GM19438 (cell line): ENCODE data around the gene NR1H3.

Source experiments
- ATAC-seq: cut with Tn5 transposase; IDR thresholded peaks from one replicate; pipeline ENCODE4 v1.9.1; 2021; ENCODE audit warnings: low read depth; ENCODE audit not compliant: unreplicated experiment

NR1H3 gene

DNA sequence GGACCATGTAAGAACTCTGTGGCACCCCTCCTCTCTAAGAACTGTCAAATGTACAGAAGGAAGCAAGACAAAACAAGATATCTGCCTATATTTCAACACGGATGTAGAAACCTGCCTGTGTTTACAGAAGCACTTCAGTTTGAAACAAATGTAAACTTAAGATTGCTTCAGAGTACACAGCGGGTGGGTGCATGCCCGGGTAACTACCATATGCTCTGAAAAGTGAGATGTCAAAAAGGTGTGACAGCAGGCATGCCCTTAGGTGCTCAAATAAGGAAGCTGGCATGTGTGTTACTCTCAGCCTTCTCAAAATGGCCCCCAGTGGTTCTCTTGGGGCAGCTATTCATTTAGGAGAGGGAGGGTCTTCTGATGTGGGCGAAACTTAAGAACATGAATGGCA is 14.3 kb upstream of the NR1H3 start:
- no peak for ATAC-seq

DNA sequence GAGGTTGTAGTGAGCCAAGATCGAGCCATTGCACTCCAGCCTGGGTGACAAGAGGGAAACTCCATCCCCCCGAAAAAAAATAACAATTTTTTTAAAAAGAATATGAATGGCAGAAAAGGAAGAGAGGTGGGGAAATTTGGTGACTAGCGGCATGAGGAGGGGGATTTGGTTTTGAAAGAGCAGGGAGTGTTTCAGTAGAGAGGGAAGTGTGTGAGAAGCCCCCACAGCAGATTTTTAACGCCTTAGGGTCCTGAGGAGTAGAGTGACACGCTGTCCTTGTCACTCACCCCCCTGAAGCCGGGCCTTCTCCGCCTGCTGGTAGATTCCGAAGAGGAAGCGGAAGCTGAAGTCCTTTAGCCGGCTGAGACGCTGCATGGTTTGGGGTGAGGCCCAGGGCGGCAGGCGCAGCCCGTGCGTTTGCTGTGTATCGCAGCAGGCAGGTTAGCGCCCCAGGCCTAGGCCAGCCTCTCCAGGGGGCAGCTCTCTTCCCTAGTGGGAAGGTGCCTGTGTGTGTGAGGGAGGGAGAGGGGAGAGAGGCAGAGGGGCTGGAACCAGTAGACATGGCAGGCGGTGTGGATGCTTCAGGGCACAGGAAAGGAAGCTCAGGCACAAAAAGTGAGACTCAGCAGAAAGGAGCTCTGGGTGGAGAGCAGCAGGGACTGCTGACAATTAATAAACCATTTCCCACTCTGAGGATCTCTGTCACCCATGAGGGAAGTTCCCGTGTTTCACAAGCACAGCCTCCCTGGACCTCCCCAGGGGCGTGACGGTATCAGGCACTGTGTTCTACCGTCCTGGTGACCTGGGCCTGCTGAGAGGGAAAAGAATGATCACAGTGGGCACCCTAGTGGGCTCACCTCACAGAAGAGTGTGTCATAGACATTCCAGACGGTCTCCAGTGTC is 13.1 kb upstream of the NR1H3 start:
- no peak for ATAC-seq

DNA sequence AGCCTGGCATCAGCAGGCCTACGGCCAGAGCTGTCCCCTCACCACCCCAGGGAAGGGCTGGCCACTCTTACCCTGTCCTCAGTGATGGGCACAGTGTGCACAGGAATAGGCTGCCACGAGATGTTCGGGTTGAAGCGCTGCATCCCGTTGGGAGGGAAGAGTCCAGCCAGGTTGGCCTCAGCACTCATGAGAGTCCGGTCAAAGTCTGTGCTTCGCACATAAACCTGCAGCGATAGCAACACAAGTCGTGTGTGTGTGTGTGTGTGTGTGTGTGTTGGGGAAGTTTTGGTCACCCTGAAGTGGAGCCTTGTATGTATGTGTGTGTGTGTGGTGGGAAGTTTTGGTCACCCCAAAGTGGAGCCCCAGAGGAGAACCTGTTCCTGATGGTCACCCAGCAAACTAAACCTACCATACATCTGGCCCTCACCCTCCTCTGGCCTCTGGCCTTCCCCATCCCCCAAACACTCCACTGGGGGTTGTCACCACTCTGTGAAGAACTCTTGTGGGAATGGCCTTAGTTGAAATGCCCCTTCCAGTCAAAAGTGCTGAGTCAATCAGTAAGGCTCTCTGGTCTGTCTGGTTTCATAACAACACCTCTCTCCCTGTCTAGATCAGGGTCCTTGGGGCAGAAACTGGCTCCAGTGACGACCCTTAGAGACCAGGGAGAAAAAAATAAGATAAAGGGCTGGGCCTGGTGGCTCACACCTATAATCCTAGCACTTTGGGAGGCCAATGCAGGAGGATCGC is 12.0 kb upstream of the NR1H3 start:
- ATAC-seq = no peak

DNA sequence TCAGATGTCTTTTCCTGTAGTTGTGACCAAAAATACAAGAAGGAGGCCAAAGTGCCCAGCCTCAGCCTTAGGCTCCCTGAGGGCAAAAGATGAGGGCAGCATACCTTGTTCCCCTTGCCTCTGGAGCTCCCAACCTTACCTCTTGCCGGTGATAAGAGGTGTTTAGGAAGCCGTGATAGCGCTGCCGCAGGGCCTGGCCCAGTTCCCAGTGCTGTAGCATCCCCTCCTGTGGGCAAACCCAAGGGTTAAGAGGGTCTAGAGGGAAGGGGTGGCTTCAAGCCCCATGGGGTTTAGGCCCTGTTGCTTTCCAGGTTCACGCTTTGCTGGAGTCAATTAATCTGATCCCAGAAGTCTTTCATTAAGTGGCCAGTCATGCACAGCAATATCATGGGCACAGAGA is 10.3 kb upstream of the NR1H3 start:
- ATAC-seq = no peak

DNA sequence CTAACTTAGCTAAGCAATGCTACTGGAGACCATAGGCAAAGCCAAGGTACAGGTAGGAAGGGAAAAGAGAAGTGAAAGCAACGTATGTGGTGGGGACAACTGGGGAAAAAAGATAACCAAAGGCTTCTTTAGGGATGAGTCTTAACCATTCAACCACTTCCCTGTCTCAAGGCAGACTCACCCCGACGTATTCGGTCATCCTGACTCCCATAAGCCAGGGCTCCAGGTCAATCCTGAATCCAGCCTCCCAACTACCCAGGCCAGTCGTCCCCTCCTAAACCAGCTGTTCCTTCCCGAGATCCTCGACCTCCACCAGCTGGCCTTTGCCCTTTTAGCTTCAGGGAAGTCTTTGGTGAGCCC is 9.5 kb upstream of the NR1H3 start:
- ATAC-seq = peak; percentile 22

DNA sequence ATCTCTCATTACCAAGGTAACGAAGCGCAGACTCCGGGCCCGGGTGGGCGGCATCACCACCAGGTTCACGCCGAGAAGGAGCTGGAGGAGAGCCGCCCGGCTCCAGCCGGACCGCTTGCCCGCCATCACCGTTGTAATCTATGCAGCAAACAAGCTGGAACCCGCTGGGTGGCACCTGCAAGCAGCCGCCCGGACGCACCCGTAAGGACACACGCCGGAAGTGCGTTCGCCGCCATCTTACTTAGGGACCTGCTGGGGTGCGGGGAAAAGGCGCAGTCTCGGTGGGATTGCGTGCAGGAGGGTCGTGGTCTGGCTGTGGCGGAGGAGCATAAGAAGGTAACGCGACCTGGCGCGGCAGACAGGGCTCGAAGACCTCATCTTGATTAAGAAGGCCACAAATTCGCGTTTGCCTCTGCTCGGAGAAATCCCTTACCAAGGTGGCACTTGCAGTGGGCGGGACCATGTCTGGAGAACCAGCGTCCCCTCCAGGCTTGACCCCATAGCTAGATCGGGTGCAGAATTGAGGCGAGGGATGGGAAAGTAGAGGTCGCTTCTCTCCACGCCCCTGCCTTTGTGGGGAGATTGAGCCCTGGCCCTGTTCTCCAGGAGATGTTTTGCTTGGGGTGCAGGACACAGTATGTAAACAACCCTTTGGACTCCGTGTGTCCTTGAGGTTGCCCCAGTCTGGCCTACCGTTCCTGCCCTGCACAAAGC is 9.0 kb upstream of the NR1H3 start, which contains the start of gene ACP2:
Gene ACP2, minus strand, starts transcription at position 151 of the 714 bp plus-strand sequence. Its CDS starts 25 bp downstream, at position 126.
- peak; percentile 92 for ATAC-seq

DNA sequence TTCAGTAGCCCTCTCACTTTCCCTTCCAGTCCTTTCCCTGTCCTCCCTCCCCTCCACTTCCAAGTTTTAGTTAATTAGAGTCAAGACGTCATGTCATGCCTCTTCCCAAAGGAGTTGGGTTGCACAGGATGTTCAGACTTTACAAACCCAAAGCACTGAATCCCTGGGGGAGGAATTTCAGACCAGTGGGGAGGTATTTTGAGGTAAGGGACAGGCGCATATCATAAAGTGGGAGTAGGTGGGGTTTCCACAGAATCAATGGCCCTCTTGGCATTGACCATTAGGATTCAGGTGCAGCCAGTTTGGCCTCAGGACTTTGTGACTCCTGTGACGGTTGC is 8.4 kb upstream of the NR1H3 start:
- ATAC-seq = no peak

DNA sequence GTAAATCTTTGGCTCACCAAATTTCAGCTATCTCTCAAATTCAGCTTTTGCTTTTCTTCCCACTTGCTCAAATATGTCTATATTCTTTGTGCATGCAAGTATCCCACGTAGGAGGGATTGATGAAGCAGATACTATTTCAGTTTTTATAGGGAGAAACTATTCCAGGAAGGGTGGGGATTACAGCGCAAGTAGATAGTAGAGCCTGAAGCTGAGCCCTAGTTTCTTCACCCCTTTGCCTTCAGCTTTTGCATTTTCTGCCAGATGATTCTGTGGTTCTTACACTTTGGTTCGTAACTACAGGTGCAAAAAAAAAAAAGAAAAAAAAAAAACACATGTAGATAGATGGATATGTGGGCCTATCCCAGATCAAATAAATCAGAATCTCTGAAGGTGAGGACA is 6.0 kb upstream of the NR1H3 start:
- no peak for ATAC-seq

DNA sequence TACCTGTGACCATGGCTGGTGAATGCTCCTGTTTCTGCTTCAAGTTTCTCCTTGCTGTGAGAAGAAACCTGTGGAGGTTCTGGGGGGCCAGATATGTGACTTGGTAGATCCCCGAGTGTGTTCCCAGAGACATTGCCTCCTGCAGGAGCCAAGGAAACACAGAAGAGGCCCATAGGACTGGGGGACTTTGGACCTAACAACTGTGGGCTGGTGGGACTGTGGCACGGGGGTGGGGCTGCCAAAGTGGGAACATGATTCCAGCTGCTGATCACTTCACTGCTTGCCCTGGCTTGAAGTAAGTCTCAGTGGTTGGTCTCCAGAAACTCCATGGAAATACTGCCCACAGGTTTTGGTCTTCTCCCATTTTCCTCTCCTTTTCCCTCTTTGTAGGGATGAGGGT is 4.1 kb upstream of the NR1H3 start:
- no peak for ATAC-seq

DNA sequence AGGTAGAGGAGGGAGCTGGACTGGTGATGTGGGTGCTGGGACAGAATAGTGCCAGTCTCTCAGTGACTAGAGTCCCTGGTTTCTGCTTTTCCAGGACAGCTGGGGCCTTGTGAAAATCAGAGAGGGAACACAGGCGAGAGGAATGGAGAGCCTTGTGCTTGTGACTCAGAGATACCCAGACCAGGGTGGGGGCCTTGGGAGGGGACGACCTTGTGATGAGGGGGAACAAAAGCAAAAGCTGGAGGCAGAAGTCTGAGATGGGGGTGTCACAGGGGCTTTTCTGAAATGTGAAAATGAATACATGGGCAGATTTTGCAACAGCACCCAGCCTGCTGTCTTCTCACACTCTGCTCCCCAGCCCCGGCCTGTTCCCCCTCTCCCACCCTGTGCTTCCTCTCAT is 3.4 kb upstream of the NR1H3 start:
- ATAC-seq = no peak

DNA sequence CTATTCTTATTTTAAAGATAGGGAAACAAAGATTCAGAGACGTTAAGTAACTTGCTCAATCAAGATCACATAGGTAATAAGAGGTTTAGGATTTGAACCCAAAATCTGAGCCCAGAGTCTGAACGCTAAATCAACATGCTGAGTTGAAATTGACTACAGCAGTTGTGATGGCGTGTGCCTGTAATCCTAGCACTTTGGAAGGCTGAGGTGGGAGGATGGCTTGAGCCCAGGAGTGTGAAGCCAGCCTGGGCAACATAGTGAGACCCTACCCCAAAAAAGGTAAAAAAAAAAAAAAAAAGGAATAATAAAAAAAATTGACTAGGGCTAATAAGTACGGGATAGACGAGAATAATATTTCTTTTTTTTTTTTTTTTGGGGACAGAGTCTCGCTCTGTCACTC is 1.4 kb upstream of the NR1H3 start:
- ATAC-seq = no peak

DNA sequence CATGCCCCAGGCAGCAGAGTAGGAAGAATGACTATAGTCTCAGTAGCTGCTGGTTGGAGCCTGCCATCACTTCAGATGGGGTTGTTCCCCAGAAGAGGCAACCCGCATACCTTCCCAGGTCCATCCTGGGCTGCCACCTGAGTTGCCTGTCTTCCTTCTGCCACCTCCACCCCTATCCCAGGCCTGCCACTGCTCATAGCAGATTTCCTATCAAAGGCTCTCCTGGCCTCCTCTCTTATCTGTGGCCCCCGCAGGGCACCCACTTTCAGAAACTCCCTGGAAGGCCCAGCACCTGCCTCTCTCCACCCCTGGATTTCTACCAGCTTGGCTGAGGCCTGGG is 649 bp upstream of the NR1H3 start:
- ATAC-seq = no peak

DNA sequence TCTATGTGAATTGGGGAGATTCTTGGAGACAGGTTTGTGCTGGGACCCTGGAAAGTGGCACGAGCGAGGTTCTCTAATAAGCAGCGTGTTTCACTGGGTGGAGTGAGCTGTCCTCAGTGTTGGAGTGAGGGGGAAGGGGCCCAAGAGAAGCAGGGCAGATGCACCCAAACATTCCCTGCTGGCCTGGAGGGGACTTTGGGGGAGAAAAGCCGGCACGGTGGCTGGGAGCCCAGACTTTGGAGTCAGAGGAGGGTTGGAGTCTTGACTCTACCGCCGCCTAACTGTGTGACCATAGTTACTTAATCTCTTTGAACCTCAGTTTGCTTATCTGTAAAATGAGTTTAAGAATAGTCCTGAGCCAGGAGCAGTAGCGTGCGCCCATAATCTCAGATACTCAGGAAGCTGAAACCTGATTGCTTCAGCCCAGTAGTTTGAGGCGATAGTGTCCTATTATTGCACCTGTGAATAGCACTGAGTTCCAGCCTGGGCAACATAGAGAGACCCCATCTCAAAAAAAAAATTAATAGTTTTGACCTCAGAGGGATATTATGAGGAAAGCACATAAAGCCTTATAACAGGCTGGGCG is 614 bp downstream of the NR1H3 start:
- no peak for ATAC-seq

DNA sequence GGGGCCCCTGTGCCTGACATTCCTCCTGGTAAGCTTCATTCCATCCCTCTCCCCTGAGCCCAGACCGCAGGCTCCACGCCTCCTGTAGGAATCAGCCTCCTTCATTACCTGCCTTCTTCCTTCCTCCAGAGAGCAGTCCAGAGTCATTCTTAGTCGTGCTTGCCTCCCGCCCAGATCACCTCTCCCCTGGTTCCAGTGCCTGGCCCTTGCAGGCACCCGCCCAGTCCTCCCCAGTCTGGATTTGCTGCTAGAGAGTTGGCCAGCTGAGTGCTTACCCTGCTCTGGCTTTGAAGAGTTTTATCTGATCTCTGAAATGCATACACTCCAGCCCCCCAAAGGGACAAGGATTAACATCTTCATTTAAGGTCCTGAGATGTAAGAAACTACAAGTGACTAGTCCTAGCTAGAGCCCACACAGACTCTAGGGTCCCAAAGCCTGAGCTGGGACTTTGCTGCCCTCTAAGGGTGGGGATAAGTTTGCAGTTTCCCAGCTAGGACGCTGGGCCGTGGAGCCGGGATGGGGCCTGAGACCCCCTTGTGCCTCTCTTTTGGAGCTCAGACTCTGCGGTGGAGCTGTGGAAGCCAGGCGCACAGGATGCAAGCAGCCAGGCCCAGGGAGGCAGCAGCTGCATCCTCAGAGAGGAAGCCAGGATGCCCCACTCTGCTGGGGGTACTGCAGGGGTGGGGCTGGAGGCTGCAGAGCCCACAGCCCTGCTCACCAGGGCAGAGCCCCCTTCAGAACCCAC is 1.6 kb downstream of the NR1H3 start:
- ATAC-seq = no peak

DNA sequence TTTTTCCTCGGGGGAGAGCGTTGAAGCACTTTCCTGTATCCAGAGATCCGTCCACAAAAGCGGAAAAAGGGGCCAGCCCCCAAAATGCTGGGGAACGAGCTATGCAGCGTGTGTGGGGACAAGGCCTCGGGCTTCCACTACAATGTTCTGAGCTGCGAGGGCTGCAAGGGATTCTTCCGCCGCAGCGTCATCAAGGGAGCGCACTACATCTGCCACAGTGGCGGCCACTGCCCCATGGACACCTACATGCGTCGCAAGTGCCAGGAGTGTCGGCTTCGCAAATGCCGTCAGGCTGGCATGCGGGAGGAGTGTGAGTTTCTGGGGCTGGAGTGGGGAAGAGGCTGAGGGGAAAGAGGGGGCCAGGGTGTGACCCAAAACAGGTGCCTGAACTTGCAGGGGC is 2.6 kb downstream of the NR1H3 start:
- ATAC-seq = no peak

DNA sequence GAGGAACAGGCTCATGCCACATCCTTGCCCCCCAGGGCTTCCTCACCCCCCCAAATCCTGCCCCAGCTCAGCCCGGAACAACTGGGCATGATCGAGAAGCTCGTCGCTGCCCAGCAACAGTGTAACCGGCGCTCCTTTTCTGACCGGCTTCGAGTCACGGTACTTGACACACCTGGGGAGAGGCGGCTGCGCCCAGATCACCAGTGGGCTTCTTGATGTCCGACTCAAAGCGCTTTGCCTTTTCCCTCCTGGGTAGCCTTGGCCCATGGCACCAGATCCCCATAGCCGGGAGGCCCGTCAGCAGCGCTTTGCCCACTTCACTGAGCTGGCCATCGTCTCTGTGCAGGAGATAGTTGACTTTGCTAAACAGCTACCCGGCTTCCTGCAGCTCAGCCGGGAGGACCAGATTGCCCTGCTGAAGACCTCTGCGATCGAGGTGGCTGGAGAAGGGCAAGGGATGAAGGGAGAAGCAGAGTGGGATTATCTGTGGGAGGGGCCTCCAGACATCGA is 3.5 kb downstream of the NR1H3 start:
- ATAC-seq = no peak

DNA sequence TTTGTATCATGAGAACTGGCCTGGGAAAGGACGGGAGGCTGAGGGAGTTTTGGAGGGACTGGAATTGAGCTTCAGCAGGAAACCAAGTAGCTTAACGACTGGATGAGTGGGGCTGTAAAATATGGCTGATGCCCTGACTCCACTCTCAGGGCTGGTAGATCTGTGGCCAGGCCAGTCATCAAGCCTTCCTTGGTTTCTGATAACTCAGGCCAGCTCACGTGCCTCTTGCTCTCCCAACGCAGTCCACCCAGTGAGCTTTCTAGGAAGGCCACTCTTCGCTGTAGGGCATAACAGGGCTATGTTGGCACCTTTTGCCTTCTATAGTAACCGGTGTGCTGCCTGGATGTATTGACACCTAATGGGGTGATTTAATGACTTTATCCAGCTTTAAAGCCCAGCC is 6.3 kb downstream of the NR1H3 start:
- ATAC-seq = no peak

DNA sequence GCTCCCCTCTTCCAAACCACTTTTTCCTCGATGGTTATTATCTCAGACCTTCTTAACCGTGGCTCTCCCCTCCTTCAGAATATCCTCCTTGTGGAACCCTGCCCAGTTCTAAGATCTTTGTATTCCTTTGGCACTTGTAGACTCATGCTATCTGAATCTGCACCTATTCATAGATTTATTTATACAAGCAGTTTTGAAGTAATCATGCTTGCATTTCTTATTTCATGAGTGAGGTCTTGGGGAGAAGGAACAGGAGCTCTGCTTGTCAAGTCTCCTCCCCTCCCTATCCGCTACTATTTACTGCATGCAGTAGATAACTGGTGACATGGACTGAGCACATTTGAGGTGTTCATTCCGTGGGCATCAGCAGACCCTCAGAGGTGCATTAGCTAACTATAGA is 6.7 kb downstream of the NR1H3 start:
- ATAC-seq = no peak

DNA sequence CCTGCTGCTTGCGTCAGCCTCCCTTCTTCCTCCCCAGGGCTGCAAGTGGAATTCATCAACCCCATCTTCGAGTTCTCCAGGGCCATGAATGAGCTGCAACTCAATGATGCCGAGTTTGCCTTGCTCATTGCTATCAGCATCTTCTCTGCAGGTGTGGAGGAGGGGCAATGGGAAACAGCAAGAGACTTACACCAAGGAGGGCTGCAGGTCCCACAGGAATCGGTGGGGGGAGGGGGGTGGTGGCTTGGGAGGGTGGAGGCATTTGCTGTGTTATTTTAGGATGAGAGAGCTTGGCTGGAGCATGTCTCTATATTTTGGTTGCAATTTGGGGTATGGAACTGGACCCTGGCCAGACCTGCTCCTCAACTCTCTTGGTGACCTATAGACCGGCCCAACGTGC is 10.1 kb downstream of the NR1H3 start:
- ATAC-seq = no peak

DNA sequence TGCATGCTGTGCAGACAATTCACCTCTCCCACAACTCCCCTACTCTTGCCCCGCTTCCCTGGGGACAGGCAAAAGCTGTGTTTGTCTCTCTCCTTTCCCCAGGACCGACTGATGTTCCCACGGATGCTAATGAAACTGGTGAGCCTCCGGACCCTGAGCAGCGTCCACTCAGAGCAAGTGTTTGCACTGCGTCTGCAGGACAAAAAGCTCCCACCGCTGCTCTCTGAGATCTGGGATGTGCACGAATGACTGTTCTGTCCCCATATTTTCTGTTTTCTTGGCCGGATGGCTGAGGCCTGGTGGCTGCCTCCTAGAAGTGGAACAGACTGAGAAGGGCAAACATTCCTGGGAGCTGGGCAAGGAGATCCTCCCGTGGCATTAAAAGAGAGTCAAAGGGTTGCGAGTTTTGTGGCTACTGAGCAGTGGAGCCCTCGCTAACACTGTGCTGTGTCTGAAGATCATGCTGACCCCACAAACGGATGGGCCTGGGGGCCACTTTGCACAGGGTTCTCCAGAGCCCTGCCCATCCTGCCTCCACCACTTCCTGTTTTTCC is 10.7 kb downstream of the NR1H3 start:
- no peak for ATAC-seq
